Kidney (tissue), 14 donors: ENCODE data around the gene ABI1. TPM values are rescaled to one million over a fixed set of nuclear protein-coding genes. Genes with fewer than 3 reads are reported as not detected.

Experiments
- DNase-seq, 5 donors: peaks; one replicate each; pipeline ENCODE4 v3.0.0-alpha.2; 2013 to 2020
- FAIRE-seq: peaks from 2 replicates; lab custom pipeline; 2012; peaks lifted over from hg19 to GRCh38; lab: Jason Lieb, UNC
- H3K27ac ChIP-seq, 2 donors: one replicate each; pipeline ENCODE4 v1.7.0; 2013; ENCODE audit warnings: low read depth in 2 of 2, low read length in 2 of 2, inconsistent platforms in 1 of 2
- H3K27me3 ChIP-seq: one replicate; pipeline ENCODE4 v1.7.1; 2013; ENCODE audit warnings: low read length, inconsistent platforms; ENCODE audit not compliant: control insufficient read depth, insufficient read depth
- H3K36me3 ChIP-seq, 3 donors: one replicate each; pipeline versions ENCODE4 v1.7.0 to v1.7.1; 2013; ENCODE audit warnings: low read length in 3 of 3, control low read depth in 1 of 3, inconsistent platforms in 1 of 3; ENCODE audit not compliant: insufficient read depth in 3 of 3, control insufficient read depth in 2 of 3
- H3K4me1 ChIP-seq, 3 donors: one replicate each; pipeline versions ENCODE4 v1.7.0 to v1.7.1; 2013; ENCODE audit warnings: low read length in 3 of 3, inconsistent platforms in 1 of 3, low read depth in 1 of 3; ENCODE audit not compliant: control insufficient read depth in 2 of 3, insufficient read depth in 2 of 3
- H3K4me3 ChIP-seq, 3 donors: one replicate each; pipeline versions ENCODE4 v1.7.0 to v1.8.1; 2013; ENCODE audit warnings: low read length in 3 of 3, control low read depth in 1 of 3, inconsistent platforms in 1 of 3
- H3K9ac ChIP-seq, 3 donors: one replicate each; pipeline versions ENCODE4 v1.7.0 to v1.7.1; 2013; ENCODE audit warnings: low read length in 3 of 3, control low read depth in 1 of 3, inconsistent platforms in 1 of 3
- H3K9me3 ChIP-seq, 3 donors: one replicate each; pipeline versions ENCODE4 v1.7.0 to v1.7.1; 2013; ENCODE audit warnings: low read length in 3 of 3, control low read depth in 1 of 3, inconsistent platforms in 1 of 3; ENCODE audit not compliant: control insufficient read depth in 2 of 3, insufficient read depth in 1 of 3
- intact Hi-C: fragments of 100-400 bp; cut with DNase I; formaldehyde crosslinking; loops from one replicate; pipeline ENCODE4 v1.11.1; 2022
- polyA plus RNA-seq: library from polyadenylated mRNA; stranded (reverse); fragments of 350-450 nt; fragmentation: Illumina TruSeq; extraction: RNeasy Lipid Tissue Mini Kit (QIAGEN cat#74804); gene quantifications from one replicate; pipeline ENCODE4 v1.2.3, GENCODE V29; 2014; ENCODE audit warnings: low read depth, low replicate concordance; ENCODE audit not compliant: insufficient read depth
- total RNA-seq: library from RNA; stranded (reverse); fragmentation: NEBNext Ultra II Directional; extraction: Animal tissue kit (Norgen Biotek cat#: 25700); gene quantifications from one replicate; pipeline ENCODE4 v1.2.1, GENCODE V29; 2021
- TF ChIP-seq, protein P1 (sequence below): IDR thresholded peaks from 3 replicates; pipeline ENCODE4 v1.5.1; 2012; ENCODE audit warnings: mild to moderate bottlenecking, moderate library complexity, borderline replicate concordance; ENCODE audit not compliant: insufficient read depth; ENCODE audit errors: extremely low read depth
- donor health status: control.
- donor health status: control.
- donor health status: control.
- donor health status: control.
- donor health status: control.
- donor health status: DM: yes; HTN: yes; CAD: no.
- donor health status: Normal renal cell carcinoma (clear cell type).

The ABI1 gene
- total and polyA plus RNA-seq, 2 donors from 2014 or later: 25.7 to 54.1 TPM

DNA sequence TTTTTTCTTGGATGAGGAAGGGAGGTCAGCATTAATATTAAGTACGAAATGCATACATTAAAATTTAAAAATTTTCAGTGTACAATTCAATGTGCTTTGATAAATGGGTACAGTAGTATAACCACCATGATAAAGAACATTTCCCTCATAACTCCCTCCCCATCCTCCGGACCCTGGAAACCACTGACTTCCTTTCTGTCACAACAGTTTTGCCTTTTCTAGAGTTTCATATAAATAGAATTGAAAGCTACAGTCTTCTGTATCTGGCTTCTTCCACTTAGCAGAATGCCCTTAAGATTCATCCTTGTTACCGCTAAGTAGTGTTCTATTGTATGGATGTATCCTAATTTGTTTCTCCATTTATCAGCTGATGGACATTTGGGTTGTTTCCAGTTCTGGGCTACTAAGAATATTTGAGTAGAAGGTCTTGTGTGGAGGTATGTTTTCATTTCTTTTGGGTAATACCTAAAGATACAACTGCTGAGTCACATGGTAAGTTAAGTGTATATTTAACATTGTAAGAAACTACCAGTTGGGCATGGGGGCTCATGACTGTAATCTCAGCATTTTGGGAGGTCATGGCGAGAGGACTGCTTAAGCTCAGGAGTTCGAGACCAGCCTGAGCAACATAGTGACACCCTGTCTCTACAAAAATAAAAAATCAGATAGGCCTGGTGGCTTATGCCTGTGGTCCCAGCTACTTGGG, 30.8 kb downstream of the ABI1 start:
- TF ChIP-seq, protein P1, sequence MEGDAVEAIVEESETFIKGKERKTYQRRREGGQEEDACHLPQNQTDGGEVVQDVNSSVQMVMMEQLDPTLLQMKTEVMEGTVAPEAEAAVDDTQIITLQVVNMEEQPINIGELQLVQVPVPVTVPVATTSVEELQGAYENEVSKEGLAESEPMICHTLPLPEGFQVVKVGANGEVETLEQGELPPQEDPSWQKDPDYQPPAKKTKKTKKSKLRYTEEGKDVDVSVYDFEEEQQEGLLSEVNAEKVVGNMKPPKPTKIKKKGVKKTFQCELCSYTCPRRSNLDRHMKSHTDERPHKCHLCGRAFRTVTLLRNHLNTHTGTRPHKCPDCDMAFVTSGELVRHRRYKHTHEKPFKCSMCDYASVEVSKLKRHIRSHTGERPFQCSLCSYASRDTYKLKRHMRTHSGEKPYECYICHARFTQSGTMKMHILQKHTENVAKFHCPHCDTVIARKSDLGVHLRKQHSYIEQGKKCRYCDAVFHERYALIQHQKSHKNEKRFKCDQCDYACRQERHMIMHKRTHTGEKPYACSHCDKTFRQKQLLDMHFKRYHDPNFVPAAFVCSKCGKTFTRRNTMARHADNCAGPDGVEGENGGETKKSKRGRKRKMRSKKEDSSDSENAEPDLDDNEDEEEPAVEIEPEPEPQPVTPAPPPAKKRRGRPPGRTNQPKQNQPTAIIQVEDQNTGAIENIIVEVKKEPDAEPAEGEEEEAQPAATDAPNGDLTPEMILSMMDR: no peak
- no peak for FAIRE-seq
- intact Hi-C loops: no loop called here

DNA sequence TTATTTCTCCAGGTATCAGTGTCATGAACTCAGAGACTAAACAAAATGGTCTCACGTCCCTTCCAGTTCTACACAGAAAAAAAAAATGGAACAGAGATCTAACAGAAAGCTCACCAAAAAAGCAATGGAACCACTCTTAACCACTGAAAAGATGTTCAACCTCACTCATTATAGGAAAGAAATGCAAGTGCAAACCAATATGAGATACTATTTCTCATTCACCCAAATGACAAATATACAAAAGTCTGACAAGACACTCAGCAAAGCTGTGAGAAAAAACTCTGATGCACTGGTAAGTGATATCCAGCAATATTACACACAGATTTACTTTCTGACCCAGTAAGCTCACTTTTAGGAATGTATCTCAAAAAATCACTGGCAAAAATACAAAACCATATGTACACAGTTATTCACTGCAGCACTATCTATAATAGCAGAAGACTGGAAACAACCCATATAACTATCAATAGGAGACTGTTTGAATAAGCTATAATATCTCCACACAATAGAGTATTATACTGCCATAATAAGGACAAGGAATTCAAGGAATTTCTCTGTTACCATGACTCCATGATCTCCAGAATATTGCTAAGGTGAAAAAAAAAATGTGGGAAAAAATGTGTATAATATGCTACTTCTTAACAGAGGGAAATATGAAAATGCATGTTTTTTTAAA, 36.6 kb downstream of the ABI1 start:
- FAIRE-seq (no peak), DNase-seq (no peak)
- Histone ChIP-seq H3K27ac (no peak overlapping the region), H3K4me3 (no peak overlapping the region), H3K9ac (no peak overlapping the region), H3K27me3 (no peaks in the 10 kb centered on the region), H3K36me3 (peaks cover 0 to 2% (median 0%) of the 10 kb centered on the region in 3 donors), H3K9me3 (no peaks in the 10 kb centered on the region), H3K4me1 (no peaks in the 10 kb centered on the region)
- intact Hi-C loops: no loop called here
- TF ChIP-seq, protein P1: no peak

More for the DNA sequence above, 30.8 kb downstream of the ABI1 start:
- DNase-seq: no peak
- H3K36me3 ChIP-seq: no peaks in the 10 kb centered on the region
- H3K4me3 ChIP-seq: no peak overlapping the region
- no peaks in the 10 kb centered on the region for H3K4me1 ChIP-seq
- H3K27me3 ChIP-seq: no peaks in the 10 kb centered on the region
- H3K9me3 ChIP-seq: no peaks in the 10 kb centered on the region
- H3K9ac ChIP-seq: no peak overlapping the region
- H3K27ac ChIP-seq: no peak overlapping the region

DNA sequence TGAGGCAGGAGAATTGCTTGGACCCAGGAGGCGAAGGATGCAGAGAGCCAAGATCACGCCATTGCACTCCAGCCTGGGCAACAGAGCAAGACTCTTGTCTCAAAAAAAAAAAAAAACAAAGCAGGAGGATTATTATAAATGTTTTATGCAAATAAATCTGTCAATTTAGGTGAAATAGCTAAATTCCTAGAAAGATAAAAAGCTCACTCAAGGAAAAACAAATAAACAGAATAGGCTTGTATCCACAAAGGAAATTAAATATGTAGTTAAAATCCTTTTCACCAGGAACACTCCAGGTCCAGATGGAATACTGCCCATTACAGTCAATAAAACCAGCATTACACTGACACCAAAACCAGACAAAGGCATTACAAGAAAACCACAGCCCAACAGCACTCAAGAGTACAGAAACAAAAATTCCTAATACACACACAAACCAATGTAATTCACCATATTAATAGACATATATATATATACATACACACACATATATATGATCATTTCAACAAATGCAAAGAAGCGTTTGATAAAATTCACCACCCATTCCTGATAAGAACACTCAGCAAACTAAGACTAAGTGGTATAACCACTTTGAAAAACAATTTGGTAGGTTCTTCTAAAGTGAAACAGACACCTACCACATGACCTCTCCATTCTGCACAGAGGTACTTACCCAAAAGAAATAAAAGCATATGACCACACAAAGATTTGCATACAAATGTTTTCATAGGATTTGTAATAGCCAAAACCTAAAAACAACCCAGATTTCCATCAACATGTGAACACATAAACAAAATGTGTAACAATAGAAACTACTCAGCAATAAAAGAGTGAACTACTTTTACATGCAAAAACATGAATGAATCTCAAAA, 38.8 kb downstream of the ABI1 start:
- intact Hi-C loops: no loop called here
- DNase-seq (no peak), FAIRE-seq (no peak)
- no peak overlapping the region for H3K4me3 ChIP-seq
- no peaks in the 10 kb centered on the region for H3K27me3 ChIP-seq
- no peaks in the 10 kb centered on the region for H3K4me1 ChIP-seq
- H3K36me3 ChIP-seq: peaks cover 0 to 2% (median 0%) of the 10 kb centered on the region in 3 donors
- TF ChIP-seq, protein P1: no peak
- H3K27ac ChIP-seq: no peak overlapping the region
- H3K9me3 ChIP-seq: no peaks in the 10 kb centered on the region
- no peak overlapping the region for H3K9ac ChIP-seq
